WI38 (cell line): ENCODE measurements around the gene ZBTB7A.

Source experiments
- H3K4me3 ChIP-seq: 2 replicates; pipeline ENCODE4 v1.5.1; 2011; ENCODE audit warnings: low read depth, mild to moderate bottlenecking, control low read depth, low read length
- CTCF ChIP-seq: IDR thresholded peaks from 2 replicates; pipeline ENCODE4 v1.5.1; 2012; ENCODE audit warnings: low read depth, mild to moderate bottlenecking, control low read depth, low read length

Gene ZBTB7A

DNA sequence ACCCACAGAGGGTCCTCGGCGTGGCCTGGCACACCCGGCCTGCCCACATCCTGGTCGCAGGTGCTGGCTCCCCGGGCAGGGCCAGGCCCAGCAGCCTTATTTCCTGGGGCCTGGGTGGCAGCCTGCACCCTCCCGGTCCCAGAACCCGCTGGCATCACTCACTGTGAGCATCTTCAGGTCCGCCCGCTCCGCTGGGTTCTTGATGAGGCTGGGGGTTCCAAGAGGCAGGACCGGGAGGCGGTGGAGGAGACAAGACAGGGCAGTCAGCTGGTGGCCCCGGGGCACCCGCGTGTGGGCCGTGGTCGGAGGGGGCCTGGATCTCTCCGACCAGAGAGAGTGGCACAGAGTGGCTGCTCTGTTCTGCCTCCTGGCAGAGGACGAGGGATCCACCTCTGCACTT is 27.6 kb upstream of the ZBTB7A start:
- no peak overlapping the region for H3K4me3 ChIP-seq
- no peak for TF ChIP-seq CTCF

GRCh38 chr19:4093643-4094175 is 27.0 kb upstream of the ZBTB7A start:
- TF ChIP-seq CTCF: no peak
- no peak overlapping the region for H3K4me3 ChIP-seq

DNA sequence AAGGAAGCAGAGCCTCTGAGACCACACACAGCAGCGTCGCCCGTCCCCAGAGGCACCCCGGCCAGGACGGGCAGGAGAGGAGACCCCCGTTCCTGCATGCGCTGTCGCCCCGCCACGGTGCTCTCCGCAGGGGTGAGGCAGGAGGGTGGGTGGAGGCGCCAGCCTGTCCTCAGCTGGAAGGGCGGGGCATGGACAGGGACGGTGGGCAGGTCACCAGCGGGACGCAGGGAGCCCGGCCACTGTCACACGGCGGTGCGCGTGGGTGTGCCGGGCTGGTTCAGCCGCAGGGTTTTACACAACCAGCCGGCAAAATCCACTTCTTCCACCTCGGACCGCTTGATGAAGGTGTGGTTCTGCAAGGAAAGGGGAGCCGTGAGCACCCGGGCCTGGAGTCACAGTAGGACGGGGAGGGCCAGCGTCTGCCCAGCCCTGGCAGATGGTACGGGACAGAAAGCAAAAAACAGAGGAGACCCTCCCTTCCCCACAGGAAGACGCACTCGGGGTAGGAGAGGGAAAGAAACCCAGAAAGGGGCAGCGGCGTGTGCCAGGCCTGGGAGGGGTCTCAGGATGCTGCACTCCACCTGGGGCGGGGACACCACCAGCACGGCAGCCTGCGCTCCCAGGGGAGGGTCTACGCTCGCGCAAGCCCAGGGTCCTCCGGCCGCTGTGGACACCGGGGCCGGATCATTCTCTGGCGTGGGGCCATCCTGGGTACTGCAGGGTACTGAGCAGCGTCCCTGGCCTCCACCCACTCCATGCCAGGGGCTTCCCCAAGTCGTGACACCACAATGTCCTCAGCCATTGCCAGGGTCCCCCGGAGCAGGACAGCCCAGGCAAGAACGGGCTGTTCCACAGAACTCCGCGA is 23.9 kb upstream of the ZBTB7A start:
- H3K4me3 ChIP-seq: no peak overlapping the region
- TF ChIP-seq CTCF: no peak

DNA sequence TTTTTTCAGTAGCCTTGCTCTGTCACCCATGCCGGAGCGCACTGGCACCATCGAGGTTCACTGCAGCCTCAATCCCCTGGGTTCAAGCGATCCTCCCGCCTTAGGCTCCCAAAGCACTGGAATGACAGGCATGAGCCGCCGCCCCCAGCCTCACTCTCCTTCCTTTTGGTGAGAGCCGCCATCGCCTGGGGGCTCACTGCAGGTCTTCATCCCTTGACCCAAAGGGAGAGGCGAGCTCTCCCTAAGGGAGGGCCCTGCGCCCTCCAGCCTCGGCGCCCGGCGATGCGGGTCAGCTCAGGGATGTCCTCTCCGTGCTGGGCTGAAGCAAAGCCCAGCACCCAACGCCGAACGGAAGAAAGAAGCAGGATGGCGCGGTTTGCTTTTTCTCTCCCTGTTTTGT is 23.2 kb upstream of the ZBTB7A start:
- no peak overlapping the region for H3K4me3 ChIP-seq
- no peak for TF ChIP-seq CTCF

DNA sequence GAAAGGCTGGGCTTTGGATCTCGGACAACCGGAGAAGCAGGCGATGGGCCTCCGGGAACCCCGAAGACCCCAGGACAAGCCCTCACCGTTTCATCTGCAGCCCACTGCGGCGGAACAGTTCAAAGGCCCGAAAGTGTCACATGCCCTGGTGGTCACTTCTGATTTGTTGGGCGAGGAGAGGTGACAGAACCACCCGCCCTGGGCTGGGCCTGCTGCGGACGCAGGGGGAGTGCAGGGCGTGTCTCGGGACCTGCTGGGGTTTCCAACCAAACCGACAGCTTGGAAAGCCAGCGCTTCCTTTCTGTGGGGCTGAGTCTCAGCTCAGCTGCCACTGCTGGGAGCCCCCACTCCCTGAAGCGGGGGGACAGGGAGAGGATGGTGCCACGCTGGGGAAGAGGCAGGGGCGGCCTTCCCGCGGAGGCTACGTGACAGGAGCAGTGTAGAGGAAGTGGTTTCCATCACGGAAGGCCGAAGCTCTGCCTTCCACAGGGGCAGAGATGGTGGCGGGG is 22.8 kb upstream of the ZBTB7A start:
- TF ChIP-seq CTCF: no peak
- H3K4me3 ChIP-seq: no peak overlapping the region

- H3K4me3 ChIP-seq: no peak overlapping the region
- no peak for TF ChIP-seq CTCF
These were observed 22.3 kb upstream of the ZBTB7A start for GRCh38 chr19:4088975-4089374.
